Measurements from ENCODE around the gene TMEM18.

DNA sequence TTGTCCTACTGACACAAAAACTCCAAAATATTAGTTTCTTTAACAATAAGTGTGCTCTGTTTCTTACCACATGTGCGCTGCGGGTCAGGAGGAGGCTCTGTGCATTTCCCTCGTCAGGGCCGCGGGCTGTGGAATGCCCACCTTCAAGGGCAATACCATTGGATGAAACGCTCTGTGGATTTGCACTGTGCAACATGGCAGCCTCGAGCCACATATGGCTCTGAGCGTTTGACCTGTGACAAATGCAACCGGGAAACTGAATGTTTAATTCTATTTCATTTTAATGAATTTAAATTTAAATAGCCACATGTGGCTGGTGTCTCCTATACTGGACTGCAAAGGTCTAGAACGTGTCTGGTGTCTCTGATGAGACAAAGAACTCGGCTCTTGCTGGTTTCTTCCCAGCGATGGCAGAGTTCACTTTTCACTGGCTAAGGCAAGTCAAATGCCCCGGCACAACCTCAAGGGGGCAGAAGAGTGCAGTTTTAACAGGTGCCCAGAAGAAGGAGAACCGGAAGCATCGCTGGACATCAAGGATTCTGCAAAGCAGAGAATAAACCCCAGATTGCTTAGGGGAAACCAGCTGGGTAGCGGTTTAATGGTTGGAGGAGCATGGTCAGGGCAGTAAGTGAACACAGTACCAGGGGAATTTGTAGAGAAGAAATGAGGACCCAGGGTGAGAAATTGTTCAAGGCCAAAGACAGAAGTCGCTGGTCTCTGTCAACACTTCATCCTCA is 37.0 kb upstream of the TMEM18 start:
- TF ChIP-seq TAF1 (IDR thresholded peaks at IDR 0.05; ENCODE audit: low read depth) (no peak), CEBPB (IDR thresholded peaks at IDR 0.05) (no peak), FOXM1 (IDR thresholded peaks at IDR 0.05; ENCODE audit: borderline replicate concordance, low read depth) (no peak), EGR1 (IDR thresholded peaks at IDR 0.05) (no peak), NFIC (IDR thresholded peaks at IDR 0.05) (no peak), CREB1 (IDR thresholded peaks at IDR 0.05; ENCODE audit: low read depth) (no peak)
- TF ChIP-seq, protein P1, sequence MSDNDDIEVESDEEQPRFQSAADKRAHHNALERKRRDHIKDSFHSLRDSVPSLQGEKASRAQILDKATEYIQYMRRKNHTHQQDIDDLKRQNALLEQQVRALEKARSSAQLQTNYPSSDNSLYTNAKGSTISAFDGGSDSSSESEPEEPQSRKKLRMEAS (IDR thresholded peaks at IDR 0.05): no peak
- TF ChIP-seq, protein P2, sequence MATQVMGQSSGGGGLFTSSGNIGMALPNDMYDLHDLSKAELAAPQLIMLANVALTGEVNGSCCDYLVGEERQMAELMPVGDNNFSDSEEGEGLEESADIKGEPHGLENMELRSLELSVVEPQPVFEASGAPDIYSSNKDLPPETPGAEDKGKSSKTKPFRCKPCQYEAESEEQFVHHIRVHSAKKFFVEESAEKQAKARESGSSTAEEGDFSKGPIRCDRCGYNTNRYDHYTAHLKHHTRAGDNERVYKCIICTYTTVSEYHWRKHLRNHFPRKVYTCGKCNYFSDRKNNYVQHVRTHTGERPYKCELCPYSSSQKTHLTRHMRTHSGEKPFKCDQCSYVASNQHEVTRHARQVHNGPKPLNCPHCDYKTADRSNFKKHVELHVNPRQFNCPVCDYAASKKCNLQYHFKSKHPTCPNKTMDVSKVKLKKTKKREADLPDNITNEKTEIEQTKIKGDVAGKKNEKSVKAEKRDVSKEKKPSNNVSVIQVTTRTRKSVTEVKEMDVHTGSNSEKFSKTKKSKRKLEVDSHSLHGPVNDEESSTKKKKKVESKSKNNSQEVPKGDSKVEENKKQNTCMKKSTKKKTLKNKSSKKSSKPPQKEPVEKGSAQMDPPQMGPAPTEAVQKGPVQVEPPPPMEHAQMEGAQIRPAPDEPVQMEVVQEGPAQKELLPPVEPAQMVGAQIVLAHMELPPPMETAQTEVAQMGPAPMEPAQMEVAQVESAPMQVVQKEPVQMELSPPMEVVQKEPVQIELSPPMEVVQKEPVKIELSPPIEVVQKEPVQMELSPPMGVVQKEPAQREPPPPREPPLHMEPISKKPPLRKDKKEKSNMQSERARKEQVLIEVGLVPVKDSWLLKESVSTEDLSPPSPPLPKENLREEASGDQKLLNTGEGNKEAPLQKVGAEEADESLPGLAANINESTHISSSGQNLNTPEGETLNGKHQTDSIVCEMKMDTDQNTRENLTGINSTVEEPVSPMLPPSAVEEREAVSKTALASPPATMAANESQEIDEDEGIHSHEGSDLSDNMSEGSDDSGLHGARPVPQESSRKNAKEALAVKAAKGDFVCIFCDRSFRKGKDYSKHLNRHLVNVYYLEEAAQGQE (IDR thresholded peaks at IDR 0.05; ENCODE audit: low read depth): no peak

Data from Ishikawa (cell line).